OCI-LY7 (cell line): ENCODE data around the gene CCDC39. TPM values are rescaled to one million over a fixed set of nuclear protein-coding genes. Genes with fewer than 3 reads are reported as not detected.
A peak's percentile ranks its signal among the peaks of the same experiment; 100 is the strongest.

ENCODE experiments used
- BruUV-seq: library from RNA; stranded (reverse); fragments of 400-500 nt; replicated peaks from 2 replicates; lab custom pipeline; 2021; lab: Mats Ljungman, UMichigan
- CTCF ChIA-PET: fragments of 300-600 bp; sonication (Branson Sonifier 250); formaldehyde crosslinking; loops from one replicate; lab custom pipeline; 2022; ENCODE audit warnings: antibody characterized with exemption; ENCODE audit not compliant: unreplicated experiment; lab: Charles Lee
- POLR2A ChIA-PET: fragments of 300-600 bp; sonication (Branson Sonifier 250); formaldehyde crosslinking; loops from one replicate; lab custom pipeline; 2022; ENCODE audit warnings: antibody characterized with exemption; lab: Charles Lee
- DNase-seq: peaks from one replicate; pipeline ENCODE4 v3.0.0-alpha.2; 2015; ENCODE audit warnings: low spot score
- H2AFZ ChIP-seq: fragments of 200-600 bp; sonication (generic), shearing (Covaris generic); 2 replicates; pipeline ENCODE4 v1.6.1; 2014; ENCODE audit warnings: mild to moderate bottlenecking, antibody characterized with exemption, low read length, moderate library complexity
- H3K27ac ChIP-seq: fragments of 200-600 bp; sonication (generic); 2 replicates; pipeline ENCODE4 v1.5.1; 2014; ENCODE audit warnings: mixed run types, low read depth, mild to moderate bottlenecking, moderate library complexity, low read length, inconsistent platforms; ENCODE audit not compliant: poor library complexity, severe bottlenecking
- H3K36me3 ChIP-seq: fragments of 200-600 bp; sonication (generic); 2 replicates; pipeline ENCODE4 v1.6.1; 2014; ENCODE audit warnings: mild to moderate bottlenecking, antibody characterized with exemption, low read length, moderate library complexity, mixed read lengths; ENCODE audit not compliant: insufficient read depth
- H3K4me1 ChIP-seq: fragments of 200-600 bp; sonication (generic); 2 replicates; pipeline ENCODE4 v1.5.1; 2014; ENCODE audit warnings: mild to moderate bottlenecking, low read length; ENCODE audit not compliant: insufficient read depth, poor library complexity, severe bottlenecking
- H3K4me2 ChIP-seq: fragments of 200-600 bp; sonication (generic); 2 replicates; pipeline ENCODE4 v1.6.1; 2014; ENCODE audit warnings: mild to moderate bottlenecking, low read length
- H3K4me3 ChIP-seq: fragments of 200-600 bp; sonication (generic); 2 replicates; pipeline ENCODE4 v1.5.1; 2014; ENCODE audit warnings: mild to moderate bottlenecking, low read depth, low read length; ENCODE audit not compliant: poor library complexity, severe bottlenecking
- H3K79me2 ChIP-seq: fragments of 200-600 bp; sonication (generic); 2 replicates; pipeline ENCODE4 v1.6.1; 2016; ENCODE audit warnings: low read depth, mild to moderate bottlenecking, low read length, moderate library complexity, mixed read lengths; ENCODE audit not compliant: insufficient read depth
- H3K9me2 ChIP-seq: fragments of 200-600 bp; sonication (generic); 2 replicates; pipeline ENCODE4 v1.6.1; 2016; ENCODE audit warnings: mild to moderate bottlenecking, low read length, mixed read lengths; ENCODE audit not compliant: insufficient read depth
- H3K9me3 ChIP-seq: fragments of 200-600 bp; sonication (generic); 2 replicates; pipeline ENCODE4 v1.6.1; 2014; ENCODE audit warnings: mild to moderate bottlenecking, mixed run types, low read length, mixed read lengths
- H4K20me1 ChIP-seq: fragments of 200-600 bp; sonication (generic); 2 replicates; pipeline ENCODE4 v1.6.1; 2014; ENCODE audit warnings: mild to moderate bottlenecking, antibody characterized with exemption, low read length, moderate library complexity, mixed read lengths; ENCODE audit not compliant: insufficient read depth
- EZH2phosphoT487 ChIP-seq: fragments of 200-600 bp; sonication (generic); IDR thresholded peaks from 2 replicates; pipeline ENCODE4 v1.6.1; 2018; ENCODE audit warnings: low read depth, borderline replicate concordance, mild to moderate bottlenecking, mixed run types, antibody characterized with exemption, low read length, moderate library complexity, mixed read lengths
- intact Hi-C: fragments of 100-400 bp; cut with micrococcal nuclease; formaldehyde crosslinking; loops from one replicate; pipeline ENCODE4 v1.10.0; 2022; ENCODE audit not compliant: unreplicated experiment
- total RNA-seq, 2 experiments: library from RNA; depleted of rRNA in 1 of 2; stranded (reverse); fragments of >200 nt in 1 of 2; shearing (Covaris generic) in 1 of 2; gene quantifications; 2 replicates each; pipeline ENCODE4 v1.2.3, GENCODE V29; 2014 to 2022
- TF ChIP-seq, protein P1 (sequence below): fragments of 200-600 bp; sonication (generic); conservative IDR thresholded peaks from 2 replicates; pipeline ENCODE4 v1.5.1; 2014; ENCODE audit warnings: mild to moderate bottlenecking, antibody characterized with exemption, low read length, moderate library complexity, mixed read lengths

CCDC39 gene
- total RNA-seq, 2 experiments from 2014 or later, result 0.03 TPM; not detected in 1

DNA sequence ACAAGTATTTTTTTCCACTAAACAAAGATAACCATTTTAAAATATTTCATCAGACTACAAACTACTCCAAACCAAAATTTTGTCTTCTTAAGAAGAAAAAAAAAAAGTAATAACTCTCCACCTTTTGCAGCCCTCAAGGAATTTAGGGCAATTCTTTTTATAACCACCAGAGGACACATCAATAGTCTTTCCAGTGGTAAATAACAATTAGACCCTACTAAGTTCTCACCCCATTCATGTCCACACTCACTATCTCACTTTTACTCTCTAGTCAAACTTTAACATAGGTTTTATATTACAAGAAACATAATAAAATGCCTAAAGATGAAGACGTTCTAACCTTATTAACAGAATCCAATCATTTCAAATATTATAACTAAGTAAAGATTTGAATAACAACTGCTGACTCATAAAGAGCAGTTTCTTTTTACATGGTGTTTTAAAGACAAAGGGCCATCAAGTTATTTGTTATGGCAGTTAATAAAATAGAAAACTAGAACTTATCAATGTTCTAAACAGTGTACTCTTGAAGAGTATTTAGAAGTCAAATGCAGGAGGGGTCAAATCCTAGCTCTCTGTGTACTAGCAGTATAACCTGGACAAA, 33.0 kb downstream of the CCDC39 start:
- no peaks in the 10 kb centered on the region for H3K36me3 ChIP-seq
- no peaks in the 10 kb centered on the region for H4K20me1 ChIP-seq
- ChIA-PET POLR2A (interaction anchor here (1.3 kb wide), 1 partner anchor 14 kb away, joined by 3 read pairs; no protein-coding TSS in a partner anchor), CTCF (no interaction called here)
- H3K9me2 ChIP-seq, result no peaks in the 10 kb centered on the region
- no TSS peak for BruUV-seq
- no peak for DNase-seq
- H2AFZ ChIP-seq, result no peak overlapping the region
- H3K27ac ChIP-seq, result no peak overlapping the region
- TF ChIP-seq, protein P1, sequence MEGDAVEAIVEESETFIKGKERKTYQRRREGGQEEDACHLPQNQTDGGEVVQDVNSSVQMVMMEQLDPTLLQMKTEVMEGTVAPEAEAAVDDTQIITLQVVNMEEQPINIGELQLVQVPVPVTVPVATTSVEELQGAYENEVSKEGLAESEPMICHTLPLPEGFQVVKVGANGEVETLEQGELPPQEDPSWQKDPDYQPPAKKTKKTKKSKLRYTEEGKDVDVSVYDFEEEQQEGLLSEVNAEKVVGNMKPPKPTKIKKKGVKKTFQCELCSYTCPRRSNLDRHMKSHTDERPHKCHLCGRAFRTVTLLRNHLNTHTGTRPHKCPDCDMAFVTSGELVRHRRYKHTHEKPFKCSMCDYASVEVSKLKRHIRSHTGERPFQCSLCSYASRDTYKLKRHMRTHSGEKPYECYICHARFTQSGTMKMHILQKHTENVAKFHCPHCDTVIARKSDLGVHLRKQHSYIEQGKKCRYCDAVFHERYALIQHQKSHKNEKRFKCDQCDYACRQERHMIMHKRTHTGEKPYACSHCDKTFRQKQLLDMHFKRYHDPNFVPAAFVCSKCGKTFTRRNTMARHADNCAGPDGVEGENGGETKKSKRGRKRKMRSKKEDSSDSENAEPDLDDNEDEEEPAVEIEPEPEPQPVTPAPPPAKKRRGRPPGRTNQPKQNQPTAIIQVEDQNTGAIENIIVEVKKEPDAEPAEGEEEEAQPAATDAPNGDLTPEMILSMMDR, result peak; percentile 62
- TF ChIP-seq EZH2phosphoT487, result no peak
- H3K79me2 ChIP-seq, result no peaks in the 10 kb centered on the region
- no peaks in the 10 kb centered on the region for H3K4me1 ChIP-seq
- intact Hi-C loops, result no loop called here
- H3K9me3 ChIP-seq, result no peaks in the 10 kb centered on the region
- H3K4me2 ChIP-seq, result no peak overlapping the region
- no peak overlapping the region for H3K4me3 ChIP-seq

DNA sequence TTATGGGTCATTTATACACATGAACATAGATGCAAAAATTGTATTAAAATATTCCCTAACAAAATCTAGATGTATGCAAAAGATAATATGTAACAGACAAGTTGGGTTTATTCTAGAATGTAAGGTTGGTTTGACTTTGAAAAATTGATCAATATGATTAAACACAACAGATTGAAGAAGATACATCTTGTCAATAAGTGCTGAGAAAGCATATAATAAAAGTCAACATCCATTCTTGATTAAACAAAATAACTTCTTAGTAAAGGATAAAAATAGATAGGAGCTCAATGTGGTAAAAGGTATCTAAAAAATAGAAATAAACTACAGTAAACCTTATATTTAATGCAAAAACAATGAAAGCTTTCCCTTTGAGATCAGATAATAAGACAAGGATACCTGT, 38.3 kb downstream of the CCDC39 start:
- POLR2A ChIA-PET, result no interaction called here
- TF ChIP-seq, protein P1, result no peak
- no peak for TF ChIP-seq EZH2phosphoT487

DNA sequence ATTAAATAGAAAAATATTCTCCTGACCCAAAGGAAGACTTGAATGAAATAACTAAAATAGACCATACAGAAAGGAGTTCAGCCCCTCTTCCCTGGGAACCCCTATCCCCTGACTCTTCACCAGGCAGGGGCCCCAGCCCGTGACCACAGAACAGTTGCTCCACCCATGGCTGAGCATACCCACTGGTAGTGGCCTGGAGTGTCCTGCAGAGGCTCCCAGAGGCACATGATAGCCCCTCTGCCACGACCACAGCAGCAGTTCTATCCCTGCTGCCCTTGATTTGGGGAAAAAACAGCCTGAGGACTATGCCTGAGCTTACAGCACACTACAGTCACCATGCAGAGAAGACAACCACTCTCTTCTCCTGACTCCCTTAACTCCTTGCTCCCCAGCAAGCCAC, 45.6 kb downstream of the CCDC39 start:
- Histone ChIP-seq H3K4me2 (no peak overlapping the region), H3K4me1 (no peaks in the 10 kb centered on the region), H2AFZ (no peak overlapping the region), H3K9me3 (no peaks in the 10 kb centered on the region), H3K27ac (no peak overlapping the region), H3K36me3 (no peaks in the 10 kb centered on the region), H3K79me2 (no peaks in the 10 kb centered on the region), H3K4me3 (no peak overlapping the region), H4K20me1 (no peaks in the 10 kb centered on the region), H3K9me2 (no peaks in the 10 kb centered on the region)
- intact Hi-C loops, result no loop called here
- no peak for DNase-seq
- ChIA-PET POLR2A (interaction anchor here (0.6 kb wide), 2 partner anchors 472 to 1150 kb away, joined by 3 read pairs; no protein-coding TSS in a partner anchor), CTCF (no interaction called here)
- TF ChIP-seq, protein P1, result no peak
- TF ChIP-seq EZH2phosphoT487, result no peak
- no TSS peak for BruUV-seq

More for the DNA sequence above, 38.3 kb downstream of the CCDC39 start:
- Histone ChIP-seq H3K27ac (no peak overlapping the region), H4K20me1 (no peaks in the 10 kb centered on the region), H3K9me2 (no peaks in the 10 kb centered on the region), H3K79me2 (no peaks in the 10 kb centered on the region), H3K4me2 (no peak overlapping the region), H3K4me1 (no peaks in the 10 kb centered on the region), H3K4me3 (no peak overlapping the region), H3K9me3 (no peaks in the 10 kb centered on the region), H2AFZ (no peak overlapping the region), H3K36me3 (no peaks in the 10 kb centered on the region)
- CTCF ChIA-PET, result no interaction called here
- intact Hi-C loops, result no loop called here
- BruUV-seq, result no TSS peak
- no peak for DNase-seq
